Measurements from ENCODE around the gene ATOSA.

GRCh38 chr15:52698514-52698913 is 19.3 kb upstream of the ATOSA start:
- TF ChIP-seq EZH2 (IDR thresholded peaks at IDR 0.05) = no peak
- TF ChIP-seq POLR2A (IDR thresholded peaks at IDR 0.05; ENCODE audit: borderline replicate concordance, extremely low read depth, insufficient read depth, insufficient read length) = no peak
- TF ChIP-seq MAX (IDR thresholded peaks at IDR 0.05) = no peak
- TF ChIP-seq, protein P1, sequence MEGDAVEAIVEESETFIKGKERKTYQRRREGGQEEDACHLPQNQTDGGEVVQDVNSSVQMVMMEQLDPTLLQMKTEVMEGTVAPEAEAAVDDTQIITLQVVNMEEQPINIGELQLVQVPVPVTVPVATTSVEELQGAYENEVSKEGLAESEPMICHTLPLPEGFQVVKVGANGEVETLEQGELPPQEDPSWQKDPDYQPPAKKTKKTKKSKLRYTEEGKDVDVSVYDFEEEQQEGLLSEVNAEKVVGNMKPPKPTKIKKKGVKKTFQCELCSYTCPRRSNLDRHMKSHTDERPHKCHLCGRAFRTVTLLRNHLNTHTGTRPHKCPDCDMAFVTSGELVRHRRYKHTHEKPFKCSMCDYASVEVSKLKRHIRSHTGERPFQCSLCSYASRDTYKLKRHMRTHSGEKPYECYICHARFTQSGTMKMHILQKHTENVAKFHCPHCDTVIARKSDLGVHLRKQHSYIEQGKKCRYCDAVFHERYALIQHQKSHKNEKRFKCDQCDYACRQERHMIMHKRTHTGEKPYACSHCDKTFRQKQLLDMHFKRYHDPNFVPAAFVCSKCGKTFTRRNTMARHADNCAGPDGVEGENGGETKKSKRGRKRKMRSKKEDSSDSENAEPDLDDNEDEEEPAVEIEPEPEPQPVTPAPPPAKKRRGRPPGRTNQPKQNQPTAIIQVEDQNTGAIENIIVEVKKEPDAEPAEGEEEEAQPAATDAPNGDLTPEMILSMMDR (IDR thresholded peaks at IDR 0.05 in 2 of 3, conservative IDR thresholded peaks at IDR 0.05 in 1 of 3; ENCODE audit: borderline replicate concordance in 1 of 3, insufficient read depth in 1 of 3, low read depth in 2 of 3, low read length in 2 of 3) = no peak
- TF ChIP-seq REST (IDR thresholded peaks at IDR 0.05; ENCODE audit: low read depth) = no peak
- TF ChIP-seq ZBTB33 (IDR thresholded peaks at IDR 0.05; ENCODE audit: extremely low read depth, insufficient replicate concordance, low read length) = no peak
- TF ChIP-seq CEBPB (IDR thresholded peaks at IDR 0.05; ENCODE audit: low read depth) = no peak
- no peak for TF ChIP-seq POLR2AphosphoS5 (IDR thresholded peaks at IDR 0.05; ENCODE audit: low read depth, low read length)
